B cell (primary cell): Measurements from ENCODE around the gene GEMIN5. TPM values are rescaled to one million over a fixed set of nuclear protein-coding genes. Genes with fewer than 3 reads are reported as not detected.

Experiments
- ATAC-seq: fragments of 200-7000 bp; cut with Tn5 transposase; one replicate; pipeline ENCODE4 v1.10.0; 2021; ENCODE audit warnings: low read depth, mild to moderate bottlenecking, moderate number of reproducible peaks, moderate library complexity
- CTCF ChIA-PET: fragments of 350-600 bp; sonication (Branson Sonifier 250); formaldehyde crosslinking; loops from one replicate; lab custom pipeline; 2021; ENCODE audit warnings: antibody characterized with exemption, inconsistent platforms; lab: Charles Lee
- POLR2A ChIA-PET: fragments of 350-600 bp; sonication (Branson Sonifier 250); formaldehyde crosslinking; loops from one replicate; lab custom pipeline; 2021; ENCODE audit warnings: antibody characterized with exemption; lab: Charles Lee
- DNase-seq: peaks from one replicate; pipeline ENCODE4 v3.0.0; 2013
- H2AFZ ChIP-seq: 2 replicates; pipeline ENCODE4 v1.6.1; 2012; ENCODE audit warnings: mild to moderate bottlenecking, low read depth, low read length; ENCODE audit not compliant: insufficient read depth, poor library complexity, severe bottlenecking
- H3K27ac ChIP-seq, 2 donors: 1 replicate in 1 of 2; 2 replicates in 1 of 2; pipeline ENCODE4 v1.5.1; 2012 to 2013; ENCODE audit warnings: low read length in 2 of 2, mild to moderate bottlenecking in 2 of 2, moderate library complexity in 1 of 2
- H3K27me3 ChIP-seq, 4 experiments: fragments of 200-600 bp in 1 of 4; sonication (generic) in 1 of 4; replicated peaks in 1 of 4; 1 replicate in 2 of 4; 2 replicates in 2 of 4; pipeline versions ENCODE4 v1.6.1 to v1.7.0; 2013 to 2016; ENCODE audit warnings: low read length in 3 of 4, mild to moderate bottlenecking in 2 of 4, mixed read lengths in 1 of 4, moderate library complexity in 1 of 4; ENCODE audit not compliant: insufficient read depth in 4 of 4, control insufficient read depth in 3 of 4; ENCODE audit errors: control extremely low read depth in 1 of 4
- H3K36me3 ChIP-seq, 2 experiments: replicated peaks in 1 of 2; 1 replicate in 1 of 2; 2 replicates in 1 of 2; pipeline versions ENCODE4 v1.6.1 to v1.7.1; 2013; ENCODE audit warnings: low read length in 1 of 2; ENCODE audit not compliant: insufficient read depth in 2 of 2, control insufficient read depth in 1 of 2; ENCODE audit errors: control extremely low read depth in 1 of 2, extremely low read depth in 1 of 2
- H3K4me1 ChIP-seq, 2 donors: fragments of 200-600 bp in 1 of 2; sonication (generic) in 1 of 2; 1 replicate in 1 of 2; 2 replicates in 1 of 2; pipeline versions ENCODE4 v1.5.1 to v1.6.1; 2013 to 2017; ENCODE audit warnings: low read length in 2 of 2; ENCODE audit not compliant: control insufficient read depth in 2 of 2, insufficient read depth in 2 of 2
- H3K4me2 ChIP-seq: replicated peaks from 2 replicates; pipeline ENCODE3; 2012; ENCODE audit warnings: mild to moderate bottlenecking, low read depth, low read length; ENCODE audit not compliant: poor library complexity, severe bottlenecking
- H3K4me3 ChIP-seq, 5 experiments: fragments of 200-600 bp in 1 of 5; sonication (generic) in 1 of 5; 1 replicate in 3 of 5; 2 replicates in 2 of 5; pipeline versions ENCODE4 v1.5.1 to v1.7.0; 2011 to 2016; ENCODE audit warnings: low read length in 4 of 5, mild to moderate bottlenecking in 4 of 5, low read depth in 2 of 5, control low read depth in 1 of 5, moderate library complexity in 1 of 5; ENCODE audit not compliant: insufficient read depth in 1 of 5; ENCODE audit errors: control extremely low read depth in 1 of 5, extremely low read depth in 1 of 5
- H3K79me2 ChIP-seq: fragments of 200-600 bp; sonication (generic); one replicate; pipeline ENCODE4 v1.6.0; 2016; ENCODE audit warnings: low read length; ENCODE audit not compliant: control insufficient read depth, insufficient read depth
- H3K9ac ChIP-seq: fragments of 200-600 bp; sonication (generic); 2 replicates; pipeline ENCODE4 v1.6.1; 2017; ENCODE audit warnings: mild to moderate bottlenecking, low read length, moderate library complexity
- H3K9me3 ChIP-seq, 3 donors: one replicate each; pipeline versions ENCODE4 v1.6.1 to v1.7.1; 2013; ENCODE audit warnings: low read length in 2 of 3; ENCODE audit not compliant: control insufficient read depth in 2 of 3, insufficient read depth in 1 of 3; ENCODE audit errors: control extremely low read depth in 1 of 3
- H4K20me1 ChIP-seq: 2 replicates; pipeline ENCODE4 v1.6.0; 2012; ENCODE audit warnings: mild to moderate bottlenecking, low read length; ENCODE audit not compliant: insufficient read depth, control insufficient read depth, poor library complexity, severe bottlenecking
- H3K27ac Mint-ChIP-seq: one replicate; pipeline ENCODE4 v1.8.0; 2021; ENCODE audit warnings: mixed read lengths
- H3K27me3 Mint-ChIP-seq: one replicate; pipeline ENCODE4 v1.8.0; 2021; ENCODE audit warnings: mixed read lengths
- H3K4me1 Mint-ChIP-seq: one replicate; pipeline ENCODE4 v1.8.0; 2021; ENCODE audit warnings: mixed read lengths
- H3K4me3 Mint-ChIP-seq: one replicate; pipeline ENCODE4 v1.8.0; 2021; ENCODE audit warnings: mixed read lengths
- H3K9me3 Mint-ChIP-seq: one replicate; pipeline ENCODE4 v1.8.0; 2022; ENCODE audit warnings: mixed read lengths; ENCODE audit not compliant: insufficient read depth
- CTCF ChIP-seq: fragments of 200-600 bp; IDR thresholded peaks from one replicate; pipeline ENCODE4 v1.8.0; 2022; ENCODE audit warnings: antibody characterized with exemption, mild to moderate bottlenecking
- EZH2 ChIP-seq: IDR thresholded peaks from 2 replicates; pipeline ENCODE4 v1.6.1; 2012; ENCODE audit warnings: borderline replicate concordance, low read depth, mild to moderate bottlenecking, moderate library complexity, low read length; ENCODE audit not compliant: insufficient read depth, poor library complexity, severe bottlenecking
- WGBS: methylation state at CpG from one replicate; pipeline ENCODE4 v1.1.5; 2013; ENCODE audit warnings: missing lambda C conversion rate; ENCODE audit not compliant: insufficient coverage; 5-methylcytosine and 5-hydroxymethylcytosine counted together
- intact Hi-C: fragments of 100-400 bp; cut with micrococcal nuclease; formaldehyde crosslinking; loops from one replicate; pipeline ENCODE4 v1.10.0; 2022
- polyA plus RNA-seq: library from polyadenylated mRNA; depleted of rRNA; stranded (reverse); fragments of >200 nt; gene quantifications from 2 replicates; pipeline ENCODE4 v1.2.3, GENCODE V29; 2012
- total RNA-seq, 2 donors: library from RNA; stranded (reverse); fragments of 120-200 nt in 1 of 2; gene quantifications; 1 replicate in 1 of 2; 2 replicates in 1 of 2; pipeline versions ENCODE4 v1.2.3 to v1.2.4, GENCODE V29; 2013 to 2022

GEMIN5 gene
- total and polyA plus RNA-seq, 2 donors (not counting 1 experiment from before 2014, with no cell fraction given) = 3.6 to 15.5 TPM

DNA sequence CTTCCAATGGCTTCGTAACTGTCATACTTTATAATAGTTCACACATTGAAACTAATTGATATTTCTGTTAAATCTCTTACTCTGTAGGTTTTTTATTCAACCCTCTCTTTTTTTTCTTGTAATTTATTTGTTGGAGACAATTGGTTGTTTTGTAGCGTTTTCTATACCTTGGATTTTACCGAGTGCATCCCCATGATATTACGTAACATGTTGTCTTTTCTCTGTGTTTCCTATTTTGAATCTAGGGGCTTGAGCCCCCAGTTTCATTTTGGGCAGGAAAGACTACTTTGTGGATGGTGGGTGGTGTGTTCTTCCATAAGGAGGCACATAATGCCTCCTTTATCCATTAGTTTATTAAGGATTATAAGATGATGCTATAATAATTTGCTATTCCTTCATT, 10.3 kb upstream of the GEMIN5 start:
- Histone ChIP-seq H3K9ac (no peak overlapping the region), H3K4me1 (peaks cover 2 to 3% of the 10 kb centered on the region in 2 donors), H2AFZ (no peak overlapping the region), H3K4me2 (no peak overlapping the region), H3K79me2 (peaks cover 88% of the 10 kb centered on the region), H3K9me3 (no peaks in the 10 kb centered on the region), H3K36me3 (peaks cover 6 to 22% of the 10 kb centered on the region in 2 experiments), H3K27me3 (no peaks in the 10 kb centered on the region), H4K20me1 (peaks cover 28% of the 10 kb centered on the region), H3K27ac (no peak overlapping the region), H3K4me3 (no peak overlapping the region)
- intact Hi-C loops = loop anchor here (5.0 kb wide), 1 partner anchor 1984 kb away; no protein-coding TSS in a partner anchor
- TF ChIP-seq EZH2 = no peak
- TF ChIP-seq CTCF = no peak
- WGBS = 100% methylated on average over 3 of the region's 4 CpGs
- no peak for DNase-seq
- ChIA-PET CTCF (no interaction called here), POLR2A (no interaction called here)
- Mint-ChIP-seq H3K9me3 (no peaks in the 10 kb centered on the region), H3K4me3 (no peak overlapping the region), H3K4me1 (peaks cover 23% of the 10 kb centered on the region), H3K27me3 (no peaks in the 10 kb centered on the region), H3K27ac (no peak overlapping the region)
- ATAC-seq = no peak

GRCh38 chr5:154947778-154948177, 9.8 kb upstream of the GEMIN5 start:
- WGBS = 91% methylated on average over 1 of the region's 6 CpGs
- Histone ChIP-seq H3K9me3 (no peaks in the 10 kb centered on the region), H3K9ac (no peak overlapping the region), H3K27me3 (no peaks in the 10 kb centered on the region), H3K36me3 (peaks cover 6 to 21% of the 10 kb centered on the region in 2 experiments), H4K20me1 (peaks cover 28% of the 10 kb centered on the region), H3K4me2 (no peak overlapping the region), H3K79me2 (peaks cover 87% of the 10 kb centered on the region), H3K4me1 (peaks cover 2 to 3% of the 10 kb centered on the region in 2 donors), H3K4me3 (no peak overlapping the region), H2AFZ (no peak overlapping the region), H3K27ac (no peak overlapping the region)
- no peak for TF ChIP-seq EZH2
- TF ChIP-seq CTCF = no peak
- Mint-ChIP-seq H3K4me3 (no peak overlapping the region), H3K27ac (no peak overlapping the region), H3K27me3 (no peaks in the 10 kb centered on the region), H3K4me1 (peaks cover 27% of the 10 kb centered on the region), H3K9me3 (no peaks in the 10 kb centered on the region)
- intact Hi-C loops = loop anchor here (5.0 kb wide), 1 partner anchor 1985 kb away; no protein-coding TSS in a partner anchor
- ATAC-seq (no peak), DNase-seq (no peak)
- CTCF ChIA-PET = no interaction called here
- POLR2A ChIA-PET = no interaction called here
